CD4-positive, alpha-beta T cell (primary cell): ENCODE results near the gene CDT1. TPM values are rescaled to one million over a fixed set of nuclear protein-coding genes. Genes with fewer than 3 reads are reported as not detected.

ENCODE experiments used
- ATAC-seq: fragments of 200-7000 bp; cut with Tn5 transposase; one replicate; pipeline ENCODE4 v1.10.0; 2022; ENCODE audit warnings: mild to moderate bottlenecking; ENCODE audit not compliant: poor library complexity
- CTCF ChIA-PET: fragments of 350-600 bp; sonication (Branson Sonifier 250); formaldehyde crosslinking; loops from one replicate; lab custom pipeline; 2021; ENCODE audit warnings: antibody characterized with exemption, inconsistent platforms; lab: Charles Lee
- POLR2A ChIA-PET: fragments of 350-600 bp; sonication (Branson Sonifier 250); formaldehyde crosslinking; loops from one replicate; lab custom pipeline; 2021; ENCODE audit warnings: antibody characterized with exemption, inconsistent platforms; lab: Charles Lee
- DNase-seq, 14 experiments: peaks; one replicate each; pipeline ENCODE4 v3.0.0-alpha.2; 2013 to 2020; ENCODE audit warnings: mixed read lengths in 2 of 14
- H3K27ac ChIP-seq, 2 donors: one replicate each; pipeline versions ENCODE4 v1.5.1 to v1.7.0; 2013; ENCODE audit warnings: low read length in 2 of 2, low read depth in 1 of 2, mild to moderate bottlenecking in 1 of 2
- H3K27me3 ChIP-seq, 2 experiments: 1 replicate in 1 of 2; 2 replicates in 1 of 2; pipeline versions ENCODE4 v1.6.1 to v1.7.0; 2013; ENCODE audit warnings: low read length in 2 of 2, control low read depth in 1 of 2, mild to moderate bottlenecking in 1 of 2, moderate library complexity in 1 of 2; ENCODE audit not compliant: insufficient read depth in 2 of 2, control insufficient read depth in 1 of 2
- H3K36me3 ChIP-seq: one replicate; pipeline ENCODE4 v1.6.1; 2013; ENCODE audit warnings: low read length, control low read depth; ENCODE audit not compliant: insufficient read depth
- H3K4me1 ChIP-seq: one replicate; pipeline ENCODE4 v1.6.1; 2013; ENCODE audit warnings: low read length, control low read depth; ENCODE audit not compliant: insufficient read depth
- H3K4me3 ChIP-seq: one replicate; pipeline ENCODE4 v1.5.1; 2013; ENCODE audit warnings: mild to moderate bottlenecking, low read length, moderate library complexity
- H3K9me3 ChIP-seq, 2 experiments: 1 replicate in 1 of 2; 2 replicates in 1 of 2; pipeline versions ENCODE4 v1.6.1 to v1.7.0; 2013; ENCODE audit warnings: low read length in 2 of 2, mild to moderate bottlenecking in 2 of 2, control low read depth in 1 of 2, moderate library complexity in 1 of 2; ENCODE audit not compliant: control insufficient read depth in 1 of 2, insufficient read depth in 1 of 2
- H3K27ac Mint-ChIP-seq: one replicate; pipeline ENCODE4 v1.8.0; 2020; ENCODE audit warnings: mixed read lengths
- H3K27me3 Mint-ChIP-seq: one replicate; pipeline ENCODE4 v1.8.0; 2021; ENCODE audit warnings: mixed read lengths
- H3K36me3 Mint-ChIP-seq: one replicate; pipeline ENCODE4 v1.8.0; 2021; ENCODE audit warnings: low read depth, mixed read lengths
- H3K4me1 Mint-ChIP-seq: one replicate; pipeline ENCODE4 v1.8.0; 2021; ENCODE audit warnings: low read depth, mixed read lengths
- H3K4me3 Mint-ChIP-seq: one replicate; pipeline ENCODE4 v1.8.0; 2020; ENCODE audit warnings: mild to moderate bottlenecking, mixed read lengths
- H3K9me3 Mint-ChIP-seq: one replicate; pipeline ENCODE4 v1.8.0; 2020; ENCODE audit warnings: mixed read lengths
- CTCF ChIP-seq: fragments of 200-600 bp; IDR thresholded peaks from one replicate; pipeline ENCODE4 v1.8.0; 2022; ENCODE audit warnings: antibody characterized with exemption, mild to moderate bottlenecking
- intact Hi-C, 2 experiments: fragments of 100-400 bp; cut with DNase I in 1 of 2; cut with micrococcal nuclease in 1 of 2; formaldehyde crosslinking; loops; one replicate each; pipeline versions ENCODE4 v1.15.1 to v1.9.0; 2023 to 2025; cut with DNase I, micrococcal nuclease
- total RNA-seq, 174 experiments: library from RNA in 2 of 174; stranded (reverse) in 2 of 174; gene quantifications; one replicate each; pipeline ENCODE4 v1.2.3 and lab custom pipeline; 2021 to 2026

Gene CDT1
- total RNA-seq, 2 experiments from 2014 or later: 0.47 to 1.0 TPM

GRCh38 chr16:88758944-88759244, 44.7 kb upstream of the CDT1 start:
- DNase-seq: no peak
- Histone ChIP-seq H3K27ac (peak overlapping the region; percentile 3 to 46), H3K27me3 (no peaks in the 10 kb centered on the region), H3K9me3 (peaks cover 0 to 10% of the 10 kb centered on the region in 2 experiments), H3K4me3 (no peak overlapping the region), H3K4me1 (peaks cover 90% of the 10 kb centered on the region), H3K36me3 (peaks cover 18% of the 10 kb centered on the region)
- H3K4me1 Mint-ChIP-seq: peaks cover 13% of the 10 kb centered on the region
- peaks cover 5% of the 10 kb centered on the region for H3K36me3 Mint-ChIP-seq
- H3K27me3 Mint-ChIP-seq: no peaks in the 10 kb centered on the region
- ChIA-PET CTCF (interaction anchor here (1.0 to 1.6 kb wide), 4 partner anchors 12 to 99 kb away, joined by 3 to 4 read pairs (median 4); no protein-coding TSS in a partner anchor), POLR2A (interaction anchor here (1.2 to 2.2 kb wide), 4 partner anchors 12 to 59 kb away, joined by 4 to 14 read pairs (median 6); no protein-coding TSS in a partner anchor)
- H3K9me3 Mint-ChIP-seq: no peaks in the 10 kb centered on the region
- H3K27ac Mint-ChIP-seq: peak overlapping the region; percentile 89
- TF ChIP-seq CTCF: no peak
- intact Hi-C loops: no loop called here
- H3K4me3 Mint-ChIP-seq: no peak overlapping the region
- no peak for ATAC-seq

- no peak overlapping the region for H3K4me3 ChIP-seq
- Mint-ChIP-seq H3K9me3 (no peaks in the 10 kb centered on the region), H3K4me3 (peak overlapping the region; percentile 77), H3K27ac (peak overlapping the region; percentile 89), H3K27me3 (no peaks in the 10 kb centered on the region), H3K4me1 (peaks cover 13% of the 10 kb centered on the region), H3K36me3 (peaks cover 5% of the 10 kb centered on the region)
- peak; percentile 28 to 80 (median 60) for DNase-seq
- H3K36me3 ChIP-seq: peaks cover 20% of the 10 kb centered on the region
- H3K4me1 ChIP-seq: peaks cover 86% of the 10 kb centered on the region
- peaks cover 0 to 10% of the 10 kb centered on the region in 2 experiments for H3K9me3 ChIP-seq
- peak overlapping the region; percentile 3 to 46 for H3K27ac ChIP-seq
- ChIA-PET CTCF (interaction anchor here (1.0 to 1.6 kb wide), 4 partner anchors 13 to 98 kb away, joined by 3 to 4 read pairs (median 4); no protein-coding TSS in a partner anchor), POLR2A (interaction anchor here (1.2 to 2.2 kb wide), 4 partner anchors 12 to 59 kb away, joined by 4 to 14 read pairs (median 6); no protein-coding TSS in a partner anchor)
- peak; percentile 97 for ATAC-seq
- no peak for TF ChIP-seq CTCF
- H3K27me3 ChIP-seq: no peaks in the 10 kb centered on the region
- intact Hi-C loops: no loop called here
Observed at GRCh38 chr16:88759245-88759975, 44.2 kb upstream of the CDT1 start.

DNA sequence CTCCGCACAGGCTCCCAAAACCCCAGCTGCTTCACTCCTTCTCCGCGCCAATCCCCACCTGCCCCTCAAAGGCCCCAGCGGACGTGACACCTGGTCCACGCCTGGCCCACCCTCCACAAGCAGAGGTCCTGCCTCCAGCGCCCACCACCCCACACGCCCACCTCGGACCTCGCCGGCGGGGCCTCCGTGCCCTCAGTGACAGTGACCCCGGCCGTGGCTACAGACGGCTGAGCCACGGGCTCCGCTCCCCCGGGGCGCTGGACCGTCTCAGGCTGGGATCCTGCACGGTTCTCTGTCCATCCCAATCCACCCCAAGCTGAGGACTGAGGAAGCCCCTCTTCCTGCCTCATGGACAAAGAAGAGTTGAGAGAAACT, 43.6 kb upstream of the CDT1 start:
- ChIA-PET POLR2A (interaction anchor here (1.5 to 2.2 kb wide), 3 partner anchors 11 to 60 kb away, joined by 4 to 14 read pairs (median 7); no protein-coding TSS in a partner anchor), CTCF (interaction anchor here (1.5 to 1.6 kb wide), 2 partner anchors 13 to 98 kb away, joined by 3 to 4 read pairs; no protein-coding TSS in a partner anchor)
- DNase-seq (no peak), ATAC-seq (no peak)
- H3K9me3 ChIP-seq: peaks cover 0 to 10% of the 10 kb centered on the region in 2 experiments
- no peak for TF ChIP-seq CTCF
- H3K27ac Mint-ChIP-seq: no peak overlapping the region
- no peaks in the 10 kb centered on the region for H3K27me3 ChIP-seq
- H3K4me1 Mint-ChIP-seq: peaks cover 13% of the 10 kb centered on the region
- H3K36me3 Mint-ChIP-seq: peaks cover 5% of the 10 kb centered on the region
- intact Hi-C loops: no loop called here
- peaks cover 19% of the 10 kb centered on the region for H3K36me3 ChIP-seq
- no peak overlapping the region for H3K4me3 ChIP-seq
- H3K27ac ChIP-seq: peak overlapping the region in 1 of 2 donors; percentile 21
- no peak overlapping the region for H3K4me3 Mint-ChIP-seq
- H3K4me1 ChIP-seq: peaks cover 82% of the 10 kb centered on the region
- H3K27me3 Mint-ChIP-seq: no peaks in the 10 kb centered on the region
- no peaks in the 10 kb centered on the region for H3K9me3 Mint-ChIP-seq
